ENCODE measurements around the gene POC1A. TPM values are rescaled to one million over a fixed set of nuclear protein-coding genes. Genes with fewer than 3 reads are reported as not detected.

Gene POC1A
- total and polyA plus RNA-seq, 2 experiments from 2014 or later: 19.1 to 26.7 TPM

DNA sequence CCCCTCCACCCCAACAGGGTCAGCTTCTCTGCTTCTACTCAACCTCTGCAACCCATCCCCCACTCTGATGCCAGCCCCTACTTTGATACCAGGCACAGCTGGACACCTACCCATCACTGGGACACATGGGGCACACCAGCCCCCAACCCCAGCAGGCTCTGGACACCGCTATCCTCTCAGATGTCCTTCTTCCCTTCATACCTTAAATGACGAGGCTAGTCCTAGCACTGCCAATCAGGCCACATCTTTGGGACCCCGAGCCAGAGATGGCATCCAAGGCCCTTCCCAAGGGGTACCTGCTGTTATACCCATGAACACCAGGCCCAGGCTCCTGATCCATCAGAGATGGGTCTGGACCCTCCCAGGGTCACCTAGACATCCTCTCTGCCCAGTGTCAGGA, 10.6 kb downstream of the POC1A start:
- Histone ChIP-seq H3K79me2 (replicated peaks; ENCODE audit: insufficient read depth) (no peaks in the 10 kb centered on the region; the same call in 1 of the 2 replicates), H4K20me1 (replicated peaks; ENCODE audit: insufficient read depth) (peaks cover 4% of the 10 kb centered on the region; the same call in 1 of the 2 replicates), H3K4me1 (ENCODE audit: insufficient read depth) (no peaks in the 10 kb centered on the region), H2AFZ (no peak overlapping the region), H3K9me2 (ENCODE audit: insufficient read depth) (no peaks in the 10 kb centered on the region), H3K27ac (ENCODE audit: low read depth) (no peak overlapping the region), H3K4me2 (no peak overlapping the region), H3K4me3 (no peak overlapping the region), H3F3A (replicated peaks; ENCODE audit: low read depth) (peaks cover 3% of the 10 kb centered on the region; the same call in 1 of the 2 replicates), H3K27me3 (ENCODE audit: insufficient read depth) (no peaks in the 10 kb centered on the region), H3K36me3 (ENCODE audit: insufficient read depth) (peaks cover 14% of the 10 kb centered on the region)
- H3K27ac Mint-ChIP-seq: no peak overlapping the region
- H3K4me1 Mint-ChIP-seq: peaks cover 10% of the 10 kb centered on the region
- TF ChIP-seq POLR2AphosphoS5 (IDR thresholded peaks at IDR 0.05; ENCODE audit: low read depth) (no peak), EZH2 (IDR thresholded peaks at IDR 0.05; ENCODE audit: low read depth, unreplicated experiment) (no peak), ETS1 (IDR thresholded peaks at IDR 0.05) (no peak), CREB1 (CRISPR knock-in tag; IDR thresholded peaks at IDR 0.05; ENCODE audit: low read depth) (no peak), STAT1 (IDR thresholded peaks at IDR 0.05; ENCODE audit: unreplicated experiment) (no peak), REST (IDR thresholded peaks at IDR 0.05; ENCODE audit: unreplicated experiment) (no peak), NANOG (IDR thresholded peaks at IDR 0.05; ENCODE audit: borderline replicate concordance) (no peak), ZNF114 (CRISPR knock-in tag; IDR thresholded peaks at IDR 0.05) (no peak), ZNF331 (CRISPR knock-in tag; IDR thresholded peaks at IDR 0.05; ENCODE audit: low read depth) (no peak), JUNB (IDR thresholded peaks at IDR 0.05; ENCODE audit: unreplicated experiment) (no peak), EZH2phosphoT487 (IDR thresholded peaks at IDR 0.05; ENCODE audit: unreplicated experiment) (no peak)
- TF ChIP-seq, protein P1, sequence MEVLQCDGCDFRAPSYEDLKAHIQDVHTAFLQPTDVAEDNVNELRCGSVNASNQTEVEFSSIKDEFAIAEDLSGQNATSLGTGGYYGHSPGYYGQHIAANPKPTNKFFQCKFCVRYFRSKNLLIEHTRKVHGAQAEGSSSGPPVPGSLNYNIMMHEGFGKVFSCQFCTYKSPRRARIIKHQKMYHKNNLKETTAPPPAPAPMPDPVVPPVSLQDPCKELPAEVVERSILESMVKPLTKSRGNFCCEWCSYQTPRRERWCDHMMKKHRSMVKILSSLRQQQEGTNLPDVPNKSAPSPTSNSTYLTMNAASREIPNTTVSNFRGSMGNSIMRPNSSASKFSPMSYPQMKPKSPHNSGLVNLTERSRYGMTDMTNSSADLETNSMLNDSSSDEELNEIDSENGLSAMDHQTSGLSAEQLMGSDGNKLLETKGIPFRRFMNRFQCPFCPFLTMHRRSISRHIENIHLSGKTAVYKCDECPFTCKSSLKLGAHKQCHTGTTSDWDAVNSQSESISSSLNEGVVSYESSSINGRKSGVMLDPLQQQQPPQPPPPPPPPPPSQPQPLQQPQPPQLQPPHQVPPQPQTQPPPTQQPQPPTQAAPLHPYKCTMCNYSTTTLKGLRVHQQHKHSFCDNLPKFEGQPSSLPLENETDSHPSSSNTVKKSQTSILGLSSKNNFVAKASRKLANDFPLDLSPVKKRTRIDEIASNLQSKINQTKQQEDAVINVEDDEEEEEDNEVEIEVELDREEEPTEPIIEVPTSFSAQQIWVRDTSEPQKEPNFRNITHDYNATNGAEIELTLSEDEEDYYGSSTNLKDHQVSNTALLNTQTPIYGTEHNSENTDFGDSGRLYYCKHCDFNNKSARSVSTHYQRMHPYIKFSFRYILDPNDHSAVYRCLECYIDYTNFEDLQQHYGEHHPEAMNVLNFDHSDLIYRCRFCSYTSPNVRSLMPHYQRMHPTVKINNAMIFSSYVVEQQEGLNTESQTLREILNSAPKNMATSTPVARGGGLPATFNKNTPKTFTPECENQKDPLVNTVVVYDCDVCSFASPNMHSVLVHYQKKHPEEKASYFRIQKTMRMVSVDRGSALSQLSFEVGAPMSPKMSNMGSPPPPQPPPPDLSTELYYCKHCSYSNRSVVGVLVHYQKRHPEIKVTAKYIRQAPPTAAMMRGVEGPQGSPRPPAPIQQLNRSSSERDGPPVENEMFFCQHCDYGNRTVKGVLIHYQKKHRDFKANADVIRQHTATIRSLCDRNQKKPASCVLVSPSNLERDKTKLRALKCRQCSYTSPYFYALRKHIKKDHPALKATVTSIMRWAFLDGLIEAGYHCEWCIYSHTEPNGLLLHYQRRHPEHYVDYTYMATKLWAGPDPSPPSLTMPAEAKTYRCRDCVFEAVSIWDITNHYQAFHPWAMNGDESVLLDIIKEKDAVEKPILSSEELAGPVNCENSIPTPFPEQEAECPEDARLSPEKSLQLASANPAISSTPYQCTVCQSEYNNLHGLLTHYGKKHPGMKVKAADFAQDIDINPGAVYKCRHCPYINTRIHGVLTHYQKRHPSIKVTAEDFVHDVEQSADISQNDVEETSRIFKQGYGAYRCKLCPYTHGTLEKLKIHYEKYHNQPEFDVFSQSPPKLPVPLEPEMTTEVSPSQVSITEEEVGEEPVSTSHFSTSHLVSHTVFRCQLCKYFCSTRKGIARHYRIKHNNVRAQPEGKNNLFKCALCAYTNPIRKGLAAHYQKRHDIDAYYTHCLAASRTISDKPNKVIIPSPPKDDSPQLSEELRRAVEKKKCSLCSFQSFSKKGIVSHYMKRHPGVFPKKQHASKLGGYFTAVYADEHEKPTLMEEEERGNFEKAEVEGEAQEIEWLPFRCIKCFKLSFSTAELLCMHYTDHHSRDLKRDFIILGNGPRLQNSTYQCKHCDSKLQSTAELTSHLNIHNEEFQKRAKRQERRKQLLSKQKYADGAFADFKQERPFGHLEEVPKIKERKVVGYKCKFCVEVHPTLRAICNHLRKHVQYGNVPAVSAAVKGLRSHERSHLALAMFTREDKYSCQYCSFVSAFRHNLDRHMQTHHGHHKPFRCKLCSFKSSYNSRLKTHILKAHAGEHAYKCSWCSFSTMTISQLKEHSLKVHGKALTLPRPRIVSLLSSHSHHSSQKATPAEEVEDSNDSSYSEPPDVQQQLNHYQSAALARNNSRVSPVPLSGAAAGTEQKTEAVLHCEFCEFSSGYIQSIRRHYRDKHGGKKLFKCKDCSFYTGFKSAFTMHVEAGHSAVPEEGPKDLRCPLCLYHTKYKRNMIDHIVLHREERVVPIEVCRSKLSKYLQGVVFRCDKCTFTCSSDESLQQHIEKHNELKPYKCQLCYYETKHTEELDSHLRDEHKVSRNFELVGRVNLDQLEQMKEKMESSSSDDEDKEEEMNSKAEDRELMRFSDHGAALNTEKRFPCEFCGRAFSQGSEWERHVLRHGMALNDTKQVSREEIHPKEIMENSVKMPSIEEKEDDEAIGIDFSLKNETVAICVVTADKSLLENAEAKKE (CRISPR knock-in tag; IDR thresholded peaks at IDR 0.05): no peak
- TF ChIP-seq, protein P2, sequence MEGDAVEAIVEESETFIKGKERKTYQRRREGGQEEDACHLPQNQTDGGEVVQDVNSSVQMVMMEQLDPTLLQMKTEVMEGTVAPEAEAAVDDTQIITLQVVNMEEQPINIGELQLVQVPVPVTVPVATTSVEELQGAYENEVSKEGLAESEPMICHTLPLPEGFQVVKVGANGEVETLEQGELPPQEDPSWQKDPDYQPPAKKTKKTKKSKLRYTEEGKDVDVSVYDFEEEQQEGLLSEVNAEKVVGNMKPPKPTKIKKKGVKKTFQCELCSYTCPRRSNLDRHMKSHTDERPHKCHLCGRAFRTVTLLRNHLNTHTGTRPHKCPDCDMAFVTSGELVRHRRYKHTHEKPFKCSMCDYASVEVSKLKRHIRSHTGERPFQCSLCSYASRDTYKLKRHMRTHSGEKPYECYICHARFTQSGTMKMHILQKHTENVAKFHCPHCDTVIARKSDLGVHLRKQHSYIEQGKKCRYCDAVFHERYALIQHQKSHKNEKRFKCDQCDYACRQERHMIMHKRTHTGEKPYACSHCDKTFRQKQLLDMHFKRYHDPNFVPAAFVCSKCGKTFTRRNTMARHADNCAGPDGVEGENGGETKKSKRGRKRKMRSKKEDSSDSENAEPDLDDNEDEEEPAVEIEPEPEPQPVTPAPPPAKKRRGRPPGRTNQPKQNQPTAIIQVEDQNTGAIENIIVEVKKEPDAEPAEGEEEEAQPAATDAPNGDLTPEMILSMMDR (conservative IDR thresholded peaks at IDR 0.05; ENCODE audit: low read depth in 2 of 2): no peak
- DNase-seq (ENCODE audit: low spot score) (no peak), ATAC-seq (no peak)
- peaks cover 65% of the 10 kb centered on the region for H3K36me3 Mint-ChIP-seq (ENCODE audit: low read depth)
- no peak overlapping the region for H3K4me3 Mint-ChIP-seq
- peaks cover 2% of the 10 kb centered on the region for H3K27me3 Mint-ChIP-seq (ENCODE audit: insufficient read depth, low read depth, poor library complexity)
- no peaks in the 10 kb centered on the region for H3K9me3 Mint-ChIP-seq

Data from GM23338 (cell line).